HepG2 (cell line): ENCODE data around the gene BCL2L1. TPM values are rescaled to one million over a fixed set of nuclear protein-coding genes. Genes with fewer than 3 reads are reported as not detected.
A peak's percentile ranks its signal among the peaks of the same experiment; 100 is the strongest.

Source experiments
- ATF2 ChIP-seq: sonication (generic); formaldehyde crosslinking; IDR thresholded peaks from 2 replicates; pipeline ENCODE4 v1.4.0; 2020; ENCODE audit warnings: missing genetic modification reagents
- CCDC6 ChIP-seq: sonication (generic); formaldehyde crosslinking; IDR thresholded peaks from 2 replicates; pipeline ENCODE4 v1.8.1; 2022; ENCODE audit warnings: mild to moderate bottlenecking, missing genetic modification reagents, moderate library complexity
- ELF3 ChIP-seq: IDR thresholded peaks from 2 replicates; pipeline ENCODE4 v1.6.1; 2016; ENCODE audit warnings: missing genetic modification reagents, missing compliant biosample characterization
- GATAD1 ChIP-seq: IDR thresholded peaks from 2 replicates; pipeline ENCODE4 v1.6.1; 2016; ENCODE audit warnings: missing genetic modification reagents, missing compliant biosample characterization
- GATAD2A ChIP-seq: IDR thresholded peaks from 2 replicates; pipeline ENCODE4 v1.6.1; 2016
- GZF1 ChIP-seq: sonication (generic); formaldehyde crosslinking; IDR thresholded peaks from 2 replicates; pipeline ENCODE4 v1.5.1; 2020; ENCODE audit warnings: mild to moderate bottlenecking, missing genetic modification reagents
- HINFP ChIP-seq: sonication (generic); formaldehyde crosslinking; IDR thresholded peaks from 2 replicates; pipeline ENCODE4 v1.4.0; 2020; ENCODE audit warnings: low read depth, mild to moderate bottlenecking, missing genetic modification reagents
- HNF1A ChIP-seq, 2 experiments: sonication (generic) in 1 of 2; formaldehyde crosslinking in 1 of 2; IDR thresholded peaks; 2 replicates each; pipeline versions ENCODE4 v1.4.0 to v1.6.1; 2016 to 2020; ENCODE audit warnings: borderline replicate concordance in 1 of 2, low read depth in 1 of 2, mild to moderate bottlenecking in 1 of 2, missing genetic modification reagents in 1 of 2
- MAX ChIP-seq: IDR thresholded peaks from 2 replicates; pipeline ENCODE4 v1.6.1; 2012; ENCODE audit warnings: inconsistent platforms
- PRPF4 ChIP-seq: fragments of 200-400 bp; formaldehyde crosslinking; IDR thresholded peaks from 2 replicates; pipeline ENCODE4 v1.6.1; 2016; ENCODE audit warnings: low read length, low read depth; ENCODE audit not compliant: poor library complexity, severe bottlenecking
- SMAD9 ChIP-seq: sonication (generic); formaldehyde crosslinking; IDR thresholded peaks from 2 replicates; pipeline ENCODE4 v1.5.1; 2020; ENCODE audit warnings: mild to moderate bottlenecking, missing genetic modification reagents
- SRSF9 ChIP-seq: fragments of 200-400 bp; formaldehyde crosslinking; IDR thresholded peaks from 2 replicates; pipeline ENCODE4 v1.6.1; 2018; ENCODE audit warnings: borderline replicate concordance, mild to moderate bottlenecking, low read depth, low read length; ENCODE audit not compliant: insufficient read depth, poor library complexity, severe bottlenecking
- THAP7 ChIP-seq: sonication (generic); formaldehyde crosslinking; IDR thresholded peaks from 2 replicates; pipeline ENCODE4 v1.8.1; 2023; ENCODE audit warnings: mild to moderate bottlenecking, missing genetic modification reagents
- ZBTB37 ChIP-seq: sonication (generic); formaldehyde crosslinking; IDR thresholded peaks from 2 replicates; pipeline ENCODE4 v1.4.0; 2020; ENCODE audit warnings: mild to moderate bottlenecking, missing genetic modification reagents
- ZNF484 ChIP-seq: sonication (generic); formaldehyde crosslinking; IDR thresholded peaks from 2 replicates; pipeline ENCODE4 v1.5.1; 2020; ENCODE audit warnings: mild to moderate bottlenecking, low read depth, missing genetic modification reagents, borderline replicate concordance
- ZNF552 ChIP-seq: sonication (generic); formaldehyde crosslinking; IDR thresholded peaks from 2 replicates; pipeline ENCODE4 v1.9.0; 2022; ENCODE audit warnings: missing genetic modification reagents, mild to moderate bottlenecking, borderline replicate concordance
- ZZZ3 ChIP-seq: sonication (generic); formaldehyde crosslinking; IDR thresholded peaks from 2 replicates; pipeline ENCODE4 v1.4.0; 2020; ENCODE audit warnings: missing genetic modification reagents, mild to moderate bottlenecking, borderline replicate concordance
- polyA plus RNA-seq, 8 experiments: library from polyadenylated mRNA; depleted of rRNA in 3 of 8; stranded (reverse) in 7 of 8; unstranded in 1 of 8; fragments of >200 nt; fragmentation: Illumina TruSeq in 4 of 8; extraction: Trizol in 4 of 8; gene quantifications; 2 replicates each; pipeline versions ENCODE4 v1.2.1 to v1.2.3, GENCODE V29; 2011 to 2016; ENCODE audit warnings: low read depth in 4 of 8, missing spikeins in 1 of 8, mixed read lengths in 1 of 8; ENCODE audit not compliant: insufficient read depth in 1 of 8
- total RNA-seq, 5 experiments: library from RNA; depleted of rRNA; stranded (reverse); fragments of >200 nt; fragmentation: Illumina TruSeq; extraction: Trizol; gene quantifications; 2 replicates each; pipeline ENCODE4 v1.2.3, GENCODE V29; 2016; ENCODE audit warnings: low read depth in 1 of 5

BCL2L1 gene
- total and polyA plus RNA-seq, 2 of the 13 experiments (the other 11 are each of a cell fraction or from before 2014, with no cell fraction given): 164 to 258 TPM

- TF ChIP-seq HINFP (CRISPR knock-in tag) (peak; percentile 75; the same call in 1 of the 2 replicates), SRSF9 (no peak), GATAD2A (CRISPR knock-in tag) (peak; percentile 47; the same call in 1 of the 2 replicates), SMAD9 (no peak), GATAD1 (CRISPR knock-in tag) (peak; percentile 92), ELF3 (CRISPR knock-in tag) (peak; percentile 76; the same call in 1 of the 2 replicates), GZF1 (peak; percentile 86; the same call in 1 of the 2 replicates), THAP7 (CRISPR knock-in tag) (peak; percentile 91), ZBTB37 (CRISPR knock-in tag) (no peak), ATF2 (peak; percentile 70), HNF1A (IDR thresholded peaks at IDR 0.05; ENCODE audit: low read depth) (no peak), HNF1A (CRISPR knock-in tag; IDR thresholded peaks at IDR 0.05; ENCODE audit: borderline replicate concordance) (no peak), MAX (peak; percentile 90), PRPF4 (no peak), ZNF552 (CRISPR knock-in tag) (peak; percentile 70; the same call in 1 of the 2 replicates), ZNF484 (0 out of 2 replicates have a peak, but pooled peaks have one; percentile 75), ZZZ3 (CRISPR knock-in tag) (peak; percentile 77; the same call in 1 of the 2 replicates), CCDC6 (peak; percentile 98)
Observed at GRCh38 chr20:31738729-31739549, 16.3 kb upstream of the BCL2L1 start, which contains the start of gene TPX2 (continued).
